Peyer's patch (tissue), 4 donors: ENCODE results near the gene ZFPL1. TPM values are rescaled to one million over a fixed set of nuclear protein-coding genes. Genes with fewer than 3 reads are reported as not detected.

Experiments used
- DNase-seq, 3 donors: peaks; one replicate each; pipeline ENCODE4 v3.0.0-alpha.2; 2017 to 2019
- H3K27ac ChIP-seq, 4 donors: fragments of 200-600 bp; sonication (generic); one replicate each; pipeline ENCODE4 v1.5.1; 2016 to 2019
- H3K27me3 ChIP-seq, 2 donors: fragments of 200-600 bp; sonication (generic); one replicate each; pipeline ENCODE4 v1.5.1; 2019
- H3K36me3 ChIP-seq, 3 donors: fragments of 200-600 bp; sonication (generic); one replicate each; pipeline ENCODE4 v1.5.1; 2016 to 2019
- H3K4me1 ChIP-seq, 4 donors: fragments of 200-600 bp; sonication (generic); one replicate each; pipeline ENCODE4 v1.5.1; 2016 to 2019
- H3K4me3 ChIP-seq, 4 donors: fragments of 200-600 bp; sonication (generic); 1 replicate in 3 of 4; 2 replicates in 1 of 4; pipeline ENCODE4 v1.5.1; 2016 to 2019; ENCODE audit warnings: mild to moderate bottlenecking in 1 of 4
- H3K9me3 ChIP-seq, 4 donors: fragments of 200-600 bp; sonication (generic); one replicate each; pipeline ENCODE4 v1.5.1; 2016 to 2019; ENCODE audit warnings: mild to moderate bottlenecking in 1 of 4
- CTCF ChIP-seq, 6 experiments: fragments of 450-650 bp in 4 of 6; fragments of 200-600 bp in 2 of 6; sonication (generic) in 1 of 6; IDR thresholded peaks; one replicate each; pipeline ENCODE4 v1.5.1; 2017 to 2019; ENCODE audit warnings: antibody characterized with exemption in 6 of 6, mild to moderate bottlenecking in 3 of 6, moderate library complexity in 1 of 6
- POLR2A ChIP-seq, 2 donors: fragments of 450-650 bp; IDR thresholded peaks; one replicate each; pipeline ENCODE4 v1.5.1; 2017; ENCODE audit warnings: antibody characterized with exemption in 2 of 2, mild to moderate bottlenecking in 2 of 2, moderate library complexity in 2 of 2
- small RNA-seq, 2 donors: library from RNA; depleted of rRNA; stranded (forward); fragments of <200 nt; gene quantifications; one replicate each; pipeline ENCODE3, GENCODE V24; 2016
- total RNA-seq, 4 donors: library from RNA; depleted of rRNA; stranded (reverse); fragments of >200 nt; gene quantifications; one replicate each; pipeline ENCODE4 v1.1.0, GENCODE V29; 2016

The ZFPL1 gene
- total RNA-seq, 4 donors from 2014 or later: 53.9 to 67.6 (median 55.5) TPM

GRCh38 chr11:65136515-65137096 is 52.6 kb downstream of the ZFPL1 start:
- no peak for TF ChIP-seq CTCF (IDR thresholded peaks at IDR 0.05)
- no peak for TF ChIP-seq POLR2A (IDR thresholded peaks at IDR 0.05)
- Histone ChIP-seq H3K27me3 (no peaks in the 10 kb centered on the region), H3K4me3 (no peak overlapping the region), H3K4me1 (peaks cover 0 to 30% (median 4%) of the 10 kb centered on the region in 4 donors), H3K36me3 (peaks cover 0 to 13% (median 0%) of the 10 kb centered on the region in 3 donors), H3K27ac (peak overlapping the region in 1 of 4 donors; percentile 96), H3K9me3 (no peaks in the 10 kb centered on the region)
- DNase-seq: no peak

Small RNAs within 50 kb of the gene (small RNA-seq; reads per million reads assigned to genes)
- 0 reads per million in 2 donors for gene SNX15

Other genes starting within 250 kb of the ZFPL1 start
- gene CDC42BPG, start 239.6 kb upstream of the ZFPL1 start, total RNA-seq: 10 to 100 TPM; 25.6 to 78.6 (median 52.1) TPM
- 100 to 1,000 TPM in 2 of 4 donors, 10 to 100 TPM in 2; 56.2 to 185 (median 98.6) TPM for gene EHD1, start 205.6 kb upstream of the ZFPL1 start, total RNA-seq
- 10 to 100 TPM; 38.8 to 79.6 (median 66.6) TPM for gene ATG2A, start 167.0 kb upstream of the ZFPL1 start, total RNA-seq
- 10 to 100 TPM; 20.0 to 46.2 (median 22.5) TPM for gene PPP2R5B, start 159.5 kb upstream of the ZFPL1 start, total RNA-seq
- gene GPHA2, start 148.3 kb upstream of the ZFPL1 start, total RNA-seq: not detected
- not detected for gene MAJIN, start 112.1 kb upstream of the ZFPL1 start, total RNA-seq
- 10 to 100 TPM in 3 of 4 donors, 1 to 10 TPM in 1; 5.0 to 12.0 (median 11.2) TPM for gene BATF2, start 87.3 kb upstream of the ZFPL1 start, total RNA-seq
- gene ARL2, start 70.1 kb upstream of the ZFPL1 start, total RNA-seq: 100 to 1,000 TPM in 1 of 4 donors, 10 to 100 TPM in 3; 64.4 to 103 (median 77.2) TPM
- gene SNX15, start 56.8 kb upstream of the ZFPL1 start, total RNA-seq: 10 to 100 TPM; 15.7 to 39.0 (median 27.3) TPM
- gene SAC3D1, start 43.0 kb upstream of the ZFPL1 start, total RNA-seq: 10 to 100 TPM; 10.9 to 21.5 (median 13.9) TPM
- gene NAALADL1, start 25.7 kb upstream of the ZFPL1 start, total RNA-seq: 1,000 to 10,000 TPM in 2 of 4 donors, 100 to 1,000 TPM in 1, 10 to 100 TPM in 1; 40.4 to 1,241 (median 898) TPM
- 10 to 100 TPM in 1 of 4 donors, 1 to 10 TPM in 2, under 1 TPM in 1; 0.94 to 27.2 (median 6.4) TPM for gene CDCA5, start 182 bp upstream of the ZFPL1 start, total RNA-seq
- 100 to 1,000 TPM; 280 to 636 (median 416) TPM for gene VPS51, start 12.0 kb downstream of the ZFPL1 start, total RNA-seq
- 10 to 100 TPM; 19.8 to 78.1 (median 58.5) TPM for gene TM7SF2, start 27.6 kb downstream of the ZFPL1 start, total RNA-seq
- gene ZNHIT2, start 33.5 kb downstream of the ZFPL1 start, total RNA-seq: 10 to 100 TPM in 3 of 4 donors, 1 to 10 TPM in 1; 8.7 to 20.6 (median 13.8) TPM
- gene FAU, start 37.9 kb downstream of the ZFPL1 start, total RNA-seq: 100 to 1,000 TPM; 412 to 714 (median 579) TPM
- gene MRPL49, start 38.1 kb downstream of the ZFPL1 start, total RNA-seq: 10 to 100 TPM; 36.2 to 50.3 (median 45.7) TPM
- gene SYVN1, start 50.3 kb downstream of the ZFPL1 start, total RNA-seq: 10 to 100 TPM; 37.1 to 61.9 (median 51.6) TPM
- gene SPDYC, start 86.0 kb downstream of the ZFPL1 start, total RNA-seq: not detected
- gene CAPN1, start 97.7 kb downstream of the ZFPL1 start, total RNA-seq: 100 to 1,000 TPM; 320 to 598 (median 559) TPM
- gene POLA2, start 177.7 kb downstream of the ZFPL1 start, total RNA-seq: 10 to 100 TPM in 2 of 4 donors, 1 to 10 TPM in 2; 6.8 to 25.6 (median 13.1) TPM
- 10 to 100 TPM; 13.2 to 26.9 (median 24.7) TPM for gene CDC42EP2, start 230.6 kb downstream of the ZFPL1 start, total RNA-seq
- gene DPF2, start 249.6 kb downstream of the ZFPL1 start, total RNA-seq: 10 to 100 TPM; 25.0 to 47.0 (median 39.5) TPM